ENCODE results near the gene JHY. TPM values are rescaled to one million over a fixed set of nuclear protein-coding genes. Genes with fewer than 3 reads are reported as not detected.

The JHY gene
- total and polyA plus RNA-seq, 2 of the 8 experiments (the other 6 are each of a cell fraction or from before 2014, with no cell fraction given), result 0.29 to 0.91 TPM

GRCh38 chr11:122979103-122979814 lies 96.7 kb downstream of the JHY start:
- H3K27me3 ChIP-seq (replicated peaks in 1 of 4; ENCODE audit: control insufficient read depth in 3 of 4, extremely low read depth in 1 of 4, insufficient read depth in 3 of 4, low read length in 3 of 4), result peaks cover 87 to 99% (median 95%) of the 10 kb centered on the region in 4 experiments
- H2BK12ac ChIP-seq (ENCODE audit: low read depth, low read length), result peak overlapping the region; percentile 96; the same call in 1 of the 2 replicates
- no peak overlapping the region for H3K9ac ChIP-seq (replicated peaks in 1 of 4; ENCODE audit: extremely low read depth in 1 of 4, low read depth in 3 of 4, low read length in 3 of 4)
- no peak overlapping the region for H3K4ac ChIP-seq (replicated peaks; ENCODE audit: insufficient read length, low read depth, low read length)
- no peaks in the 10 kb centered on the region for H3K9me3 ChIP-seq (ENCODE audit: insufficient read depth in 2 of 2, low read depth in 1 of 2, low read length in 1 of 2)
- no peak overlapping the region for H3K14ac ChIP-seq (ENCODE audit: insufficient read length)
- H4K5ac ChIP-seq (ENCODE audit: insufficient read length, low read depth, low read length), result no peak overlapping the region
- H4K20me1 ChIP-seq (replicated peaks in 1 of 2; ENCODE audit: control insufficient read depth in 1 of 2, insufficient read depth in 2 of 2, low read length in 2 of 2), result peaks cover 9 to 21% of the 10 kb centered on the region in 2 experiments
- H3K79me1 ChIP-seq (ENCODE audit: low read depth, low read length), result no peaks in the 10 kb centered on the region
- peak overlapping the region; percentile 78; the same call in 1 of the 2 replicates for H3K18ac ChIP-seq (ENCODE audit: extremely low read depth, low read length)
- peaks cover 19% of the 10 kb centered on the region; the same call in 1 of the 2 replicates for H3K23me2 ChIP-seq (ENCODE audit: low read depth, low read length)
- no peak overlapping the region for H2BK5ac ChIP-seq (ENCODE audit: low read depth, low read length)
- no peak overlapping the region for H4K91ac ChIP-seq (replicated peaks; ENCODE audit: insufficient read length, low read length)
- POLR2A ChIA-PET (ENCODE audit: partially characterized antibody), result no interaction called here
- 0 out of 2 replicates have a peak overlapping the region, but pooled peaks have one; percentile 72 for H2BK15ac ChIP-seq (ENCODE audit: low read length)
- H3K23ac ChIP-seq (ENCODE audit: insufficient read length), result no peak overlapping the region
- peak overlapping the region; percentile 71 to 89 for H3K4me2 ChIP-seq (ENCODE audit: insufficient read depth in 1 of 2, low read depth in 2 of 2, low read length in 2 of 2)
- H3K56ac ChIP-seq (replicated peaks; ENCODE audit: insufficient read length, low read depth, low read length), result no peak overlapping the region
- H2AFZ ChIP-seq (ENCODE audit: low read length), result no peak overlapping the region
- H3K4me1 ChIP-seq (replicated peaks in 1 of 4; ENCODE audit: control insufficient read depth in 3 of 4, insufficient read depth in 4 of 4, low read length in 3 of 4), result peaks cover 0 to 26% (median 15%) of the 10 kb centered on the region in 4 experiments; a peak in 6 of 7 replicates
- FAIRE-seq (no peak), DNase-seq (ENCODE audit: low read depth in 1 of 2, low spot score in 2 of 2) (peak in 1 of 2 experiments; percentile 62)
- H2BK20ac ChIP-seq (ENCODE audit: low read length), result no peak overlapping the region
- H3K4me3 ChIP-seq (ENCODE audit: extremely low read depth in 1 of 4, insufficient read depth in 2 of 4, low read depth in 3 of 4, low read length in 4 of 4), result peak overlapping the region; percentile 15 to 52 (median 18); a peak in 6 of 8 replicates
- H3K36me3 ChIP-seq (ENCODE audit: control insufficient read depth in 2 of 4, insufficient read depth in 4 of 4, low read length in 3 of 4), result peaks cover 0 to 8% (median 0%) of the 10 kb centered on the region in 4 experiments; a peak in 3 of 8 replicates
- H2BK120ac ChIP-seq (replicated peaks; ENCODE audit: low read depth, low read length), result no peak overlapping the region
- 0 out of 2 replicates have a peak overlapping the region, but pooled peaks have one; percentile 46 for H2AK5ac ChIP-seq (ENCODE audit: low read depth, low read length)
- no peak overlapping the region for H3K27ac ChIP-seq (ENCODE audit: low read depth, low read length)
- H4K8ac ChIP-seq (ENCODE audit: extremely low read depth, insufficient read depth, low read length), result no peak overlapping the region
- no peaks in the 10 kb centered on the region for H3K79me2 ChIP-seq (ENCODE audit: control insufficient read depth in 1 of 2, insufficient read depth in 2 of 2, low read length in 2 of 2)
- 6% methylated on average over 35 of the region's 44 CpGs; no CpG with 5 or more reads in 1 of the 2 experiments for WGBS, 2 experiments (ENCODE audit: extremely low coverage in 1 of 2, insufficient coverage in 1 of 2, insufficient read length in 1 of 2, insufficient replicate concordance in 2 of 2, low coverage in 1 of 2, low lambda C conversion rate in 2 of 2, missing lambda C conversion rate in 1 of 2)
- CTCF ChIA-PET (ENCODE audit: partially characterized antibody), result interaction anchor here (1.0 to 2.4 kb wide), 2 partner anchors 24 to 43 kb away, joined by 3 to 7 read pairs; no protein-coding TSS in a partner anchor
- TF ChIP-seq CREB1 (IDR thresholded peaks at IDR 0.05) (no peak), CEBPB (IDR thresholded peaks at IDR 0.05; ENCODE audit: low read depth, low read length) (no peak), E2F6 (IDR thresholded peaks at IDR 0.05) (0 out of 2 replicates have a peak, but pooled peaks have one; percentile 13), BACH1 (IDR thresholded peaks at IDR 0.05; ENCODE audit: low read length) (no peak), MAX (IDR thresholded peaks at IDR 0.05) (peak; percentile 56), RXRA (IDR thresholded peaks at IDR 0.05; ENCODE audit: insufficient read depth, low read depth, low read length) (no peak), TEAD4 (IDR thresholded peaks at IDR 0.05; ENCODE audit: low read depth, low read length) (no peak), EGR1 (IDR thresholded peaks at IDR 0.05; ENCODE audit: borderline replicate concordance, low read depth, low read length) (no peak), JUND (IDR thresholded peaks at IDR 0.05; ENCODE audit: low read length) (no peak), CHD1 (IDR thresholded peaks at IDR 0.05; ENCODE audit: low read depth, low read length) (no peak), RAD21 (IDR thresholded peaks at IDR 0.05 in 1 of 2, conservative IDR thresholded peaks at IDR 0.05 in 1 of 2; ENCODE audit: low read depth in 2 of 2, low read length in 2 of 2) (no peak)

Data from H1 (cell line).